ENCODE measurements around the gene FYN. TPM values are rescaled to one million over a fixed set of nuclear protein-coding genes. Genes with fewer than 3 reads are reported as not detected.

FYN gene
- total and polyA plus RNA-seq, 9 of the 15 experiments (the other 6 are each of a cell fraction or from before 2014, with no cell fraction given): 2.9 to 22.1 (median 11.4) TPM

GRCh38 chr6:111788379-111789276, 84.6 kb downstream of the FYN start (continued):
- TF ChIP-seq NR2C2 (CRISPR knock-in tag; IDR thresholded peaks at IDR 0.05) (no peak), NR2C2 (tag; IDR thresholded peaks at IDR 0.05) (peak; percentile 32; the same call in 1 of the 2 replicates), HMGN3 (IDR thresholded peaks at IDR 0.05; ENCODE audit: borderline replicate concordance, extremely low read depth, insufficient read length, low read depth, low read length) (no peak), ZSCAN32 (CRISPR knock-in tag; IDR thresholded peaks at IDR 0.05) (no peak), RAD21 (CRISPR knock-in tag; conservative IDR thresholded peaks at IDR 0.05 in 1 of 2, IDR thresholded peaks at IDR 0.05 in 1 of 2) (no peak), DPF2 (IDR thresholded peaks at IDR 0.05) (0 out of 2 replicates have a peak, but pooled peaks have one; percentile 16), CHD2 (IDR thresholded peaks at IDR 0.05; ENCODE audit: low read depth, low read length) (no peak), CREM (IDR thresholded peaks at IDR 0.05; ENCODE audit: low read depth) (0 out of 2 replicates have a peak, but pooled peaks have one; percentile 10), ZKSCAN1 (IDR thresholded peaks at IDR 0.05; ENCODE audit: low read depth, low read length) (no peak)
- TF ChIP-seq, protein P1, sequence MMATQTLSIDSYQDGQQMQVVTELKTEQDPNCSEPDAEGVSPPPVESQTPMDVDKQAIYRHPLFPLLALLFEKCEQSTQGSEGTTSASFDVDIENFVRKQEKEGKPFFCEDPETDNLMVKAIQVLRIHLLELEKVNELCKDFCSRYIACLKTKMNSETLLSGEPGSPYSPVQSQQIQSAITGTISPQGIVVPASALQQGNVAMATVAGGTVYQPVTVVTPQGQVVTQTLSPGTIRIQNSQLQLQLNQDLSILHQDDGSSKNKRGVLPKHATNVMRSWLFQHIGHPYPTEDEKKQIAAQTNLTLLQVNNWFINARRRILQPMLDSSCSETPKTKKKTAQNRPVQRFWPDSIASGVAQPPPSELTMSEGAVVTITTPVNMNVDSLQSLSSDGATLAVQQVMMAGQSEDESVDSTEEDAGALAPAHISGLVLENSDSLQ (IDR thresholded peaks at IDR 0.05): 0 out of 2 replicates have a peak, but pooled peaks have one; percentile 10

All from K562 (cell line).